22Rv1 (cell line): ENCODE measurements around the gene HDAC5.
A peak's percentile ranks its signal among the peaks of the same experiment; 100 is the strongest.

Experiments
- H3K27ac ChIP-seq: fragments of 450-650 bp; 2 replicates; pipeline ENCODE4 v1.5.1; 2017
- ZFX ChIP-seq: fragments of 450-650 bp; IDR thresholded peaks from 2 replicates; pipeline ENCODE4 v1.6.1; 2017; ENCODE audit warnings: antibody characterized with exemption, borderline replicate concordance
- TF ChIP-seq, protein P1 (sequence below): fragments of 450-650 bp; IDR thresholded peaks from 2 replicates; pipeline ENCODE4 v1.5.1; 2017; ENCODE audit warnings: mild to moderate bottlenecking

HDAC5 gene

DNA sequence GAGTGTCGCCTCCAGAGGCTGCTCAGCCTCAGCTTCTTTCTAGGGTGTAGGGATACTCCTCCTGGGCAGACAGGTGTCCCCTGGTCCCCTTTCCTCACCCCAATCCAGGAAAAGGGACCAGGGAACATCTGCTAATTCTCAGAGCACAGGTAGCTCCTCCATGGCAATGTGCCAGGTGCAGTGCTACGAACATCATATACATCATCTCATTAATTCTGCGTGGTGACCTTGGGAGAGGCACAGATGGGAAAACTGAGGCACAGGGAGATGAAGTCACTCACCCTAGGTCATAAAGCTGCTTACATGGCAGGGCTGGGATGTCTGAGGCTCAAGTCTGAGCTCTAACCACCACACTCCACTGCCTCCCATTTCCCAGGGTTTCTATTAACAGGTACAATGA, 11.7 kb downstream of the HDAC5 start:
- H3K27ac ChIP-seq = peak overlapping the region; percentile 62
- no peak for TF ChIP-seq ZFX
- TF ChIP-seq, protein P1, sequence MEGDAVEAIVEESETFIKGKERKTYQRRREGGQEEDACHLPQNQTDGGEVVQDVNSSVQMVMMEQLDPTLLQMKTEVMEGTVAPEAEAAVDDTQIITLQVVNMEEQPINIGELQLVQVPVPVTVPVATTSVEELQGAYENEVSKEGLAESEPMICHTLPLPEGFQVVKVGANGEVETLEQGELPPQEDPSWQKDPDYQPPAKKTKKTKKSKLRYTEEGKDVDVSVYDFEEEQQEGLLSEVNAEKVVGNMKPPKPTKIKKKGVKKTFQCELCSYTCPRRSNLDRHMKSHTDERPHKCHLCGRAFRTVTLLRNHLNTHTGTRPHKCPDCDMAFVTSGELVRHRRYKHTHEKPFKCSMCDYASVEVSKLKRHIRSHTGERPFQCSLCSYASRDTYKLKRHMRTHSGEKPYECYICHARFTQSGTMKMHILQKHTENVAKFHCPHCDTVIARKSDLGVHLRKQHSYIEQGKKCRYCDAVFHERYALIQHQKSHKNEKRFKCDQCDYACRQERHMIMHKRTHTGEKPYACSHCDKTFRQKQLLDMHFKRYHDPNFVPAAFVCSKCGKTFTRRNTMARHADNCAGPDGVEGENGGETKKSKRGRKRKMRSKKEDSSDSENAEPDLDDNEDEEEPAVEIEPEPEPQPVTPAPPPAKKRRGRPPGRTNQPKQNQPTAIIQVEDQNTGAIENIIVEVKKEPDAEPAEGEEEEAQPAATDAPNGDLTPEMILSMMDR = no peak

- TF ChIP-seq, protein P1 = no peak
- no peak for TF ChIP-seq ZFX
- H3K27ac ChIP-seq = peak overlapping the region; percentile 62
Observed at GRCh38 chr17:44110823-44111633, 12.4 kb downstream of the HDAC5 start.

DNA sequence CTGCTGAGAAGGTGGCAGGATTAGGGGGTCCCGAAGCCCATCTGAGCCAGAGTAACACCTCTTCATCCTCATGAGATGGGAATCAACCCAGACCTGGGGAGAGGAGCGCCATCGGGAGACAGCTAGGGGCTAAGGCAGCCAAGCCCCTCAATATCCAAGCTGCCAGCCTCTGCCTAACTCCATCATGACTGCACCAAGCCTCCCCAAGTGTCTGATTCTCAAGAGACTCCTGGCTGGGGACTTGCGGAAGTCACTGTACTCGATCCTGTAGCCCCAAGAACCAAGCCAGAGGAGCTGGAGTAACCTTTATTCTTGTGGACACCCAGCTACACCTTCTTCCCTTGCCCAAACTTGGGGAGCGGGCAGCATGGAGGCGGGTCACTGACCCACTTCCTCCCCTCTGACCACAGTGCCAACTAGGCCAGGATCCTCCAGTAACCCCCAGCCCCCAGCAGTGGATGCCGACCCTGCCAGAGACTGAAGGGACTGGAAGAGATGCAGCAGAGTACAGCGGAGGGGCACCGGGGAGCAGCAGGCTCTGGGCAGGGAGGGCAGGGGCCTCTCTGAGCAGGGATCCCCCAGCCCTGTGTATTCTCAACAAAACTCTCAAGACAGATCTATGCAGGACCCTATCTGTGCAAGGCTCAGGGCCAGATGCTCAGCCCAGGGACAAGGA, 13.3 kb downstream of the HDAC5 start:
- H3K27ac ChIP-seq = peak overlapping the region; percentile 62
- TF ChIP-seq, protein P1 = no peak
- TF ChIP-seq ZFX = no peak

- H3K27ac ChIP-seq = no peak overlapping the region
- TF ChIP-seq ZFX = no peak
- TF ChIP-seq, protein P1 = no peak
Observed at GRCh38 chr17:44109312-44109630, 14.2 kb downstream of the HDAC5 start.

DNA sequence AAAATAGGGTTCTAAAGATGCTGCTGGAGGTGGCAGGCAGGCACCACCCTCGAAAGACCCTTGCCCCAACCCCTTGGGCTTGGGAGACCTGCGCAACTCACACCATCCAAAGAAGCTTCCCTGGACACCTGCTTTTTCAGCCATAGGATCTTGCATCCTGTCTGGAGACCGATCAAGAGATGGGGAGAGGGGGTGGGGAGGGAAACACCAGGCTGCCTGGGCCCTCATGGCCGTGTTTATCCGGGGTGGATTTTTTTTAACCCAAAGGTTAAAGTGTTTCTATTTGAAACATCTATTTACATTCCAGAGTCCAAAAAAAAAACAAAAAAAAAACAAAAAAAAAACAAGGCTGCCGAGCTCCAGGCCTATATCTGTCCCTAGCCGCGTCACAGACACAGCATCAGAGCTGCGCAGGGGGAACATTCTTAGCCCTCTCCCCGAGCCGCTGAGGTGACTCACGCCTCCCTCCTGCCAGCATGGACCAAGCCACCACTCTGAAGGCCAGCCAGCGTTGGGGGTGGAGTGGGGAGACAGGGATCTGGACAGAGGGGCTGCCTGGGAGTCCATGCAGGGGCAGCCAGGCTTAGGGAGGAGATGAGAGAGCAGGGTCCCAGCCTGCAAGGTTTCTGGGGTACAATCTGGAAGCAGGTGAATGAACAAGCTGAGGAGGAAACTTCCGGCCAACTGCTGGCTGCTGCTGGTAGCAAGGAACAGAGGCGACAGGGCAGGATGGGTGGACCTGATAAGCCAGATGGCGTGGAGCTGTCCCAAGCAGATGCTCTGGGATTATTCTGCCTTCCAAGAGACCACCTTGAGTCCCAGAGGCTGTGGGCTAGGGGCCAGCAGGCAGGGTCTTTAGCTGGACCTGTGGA, 14.8 kb downstream of the HDAC5 start:
- TF ChIP-seq ZFX = no peak
- TF ChIP-seq, protein P1 = no peak
- H3K27ac ChIP-seq = no peak overlapping the region

GRCh38 chr17:44106801-44107200, 16.6 kb downstream of the HDAC5 start:
- no peak overlapping the region for H3K27ac ChIP-seq
- TF ChIP-seq, protein P1 = no peak
- TF ChIP-seq ZFX = no peak

DNA sequence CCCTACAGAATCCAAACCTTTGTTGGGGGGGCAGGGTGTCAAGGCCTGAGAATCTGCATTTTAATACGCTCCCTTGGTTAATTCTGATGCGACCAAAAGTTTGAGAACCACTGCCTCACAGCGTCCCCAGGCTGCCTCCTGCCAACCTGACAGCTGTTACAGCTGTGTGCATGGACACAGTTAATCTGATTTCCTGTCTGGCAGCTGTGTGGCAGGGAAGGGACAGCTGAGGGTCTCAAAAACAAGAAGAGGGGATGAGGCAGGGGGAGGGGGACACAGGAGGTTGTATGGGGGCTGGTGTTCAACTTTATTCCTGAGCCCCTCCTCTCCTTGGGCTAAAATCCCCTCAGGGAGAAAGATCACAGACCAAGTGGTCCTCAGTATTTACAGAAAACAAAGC, 17.5 kb downstream of the HDAC5 start:
- no peak overlapping the region for H3K27ac ChIP-seq
- TF ChIP-seq ZFX = no peak
- TF ChIP-seq, protein P1 = no peak
